Measurements from ENCODE around the gene ADAMTS16.

GRCh38 chr5:5104550-5104949 lies 35.6 kb upstream of the ADAMTS16 start:
- TF ChIP-seq POLR2A (IDR thresholded peaks at IDR 0.05) (no peak), CTCF (IDR thresholded peaks at IDR 0.05) (no peak)
